ENCODE data around the gene TRIO.

- TF ChIP-seq CTCF (IDR thresholded peaks at IDR 0.05; ENCODE audit: insufficient read depth, low read length, poor library complexity, severe bottlenecking) (no peak), EZH2phosphoT487 (conservative IDR thresholded peaks at IDR 0.05; ENCODE audit: low read length) (no peak)
These were observed 42.9 kb upstream of the TRIO start for GRCh38 chr5:14100281-14100680.
